ENCODE data around the gene F8A3.
"Not testable (repeated sequence)": the region's sequence is repeated elsewhere in the genome, so short reads cannot be mapped to it uniquely, and the experiment has no call there.

The F8A3 gene
- 0 reads per million in 2 donors for total RNA-seq

- not testable (repeated sequence) for DNase-seq
Observed at GRCh38 chrX:155458471-155458870, at the start of gene F8A3. Gene F8A3 (minus strand): TSS chrX:155458620. CDS start chrX:155458600, 20 bp downstream.

- DNase-seq = no peak
Observed at GRCh38 chrX:155505296-155505695, 46.9 kb upstream of the F8A3 start.

GRCh38 chrX:155495134-155495533, 36.7 kb upstream of the F8A3 start:
- not testable (repeated sequence) for DNase-seq

DNA sequence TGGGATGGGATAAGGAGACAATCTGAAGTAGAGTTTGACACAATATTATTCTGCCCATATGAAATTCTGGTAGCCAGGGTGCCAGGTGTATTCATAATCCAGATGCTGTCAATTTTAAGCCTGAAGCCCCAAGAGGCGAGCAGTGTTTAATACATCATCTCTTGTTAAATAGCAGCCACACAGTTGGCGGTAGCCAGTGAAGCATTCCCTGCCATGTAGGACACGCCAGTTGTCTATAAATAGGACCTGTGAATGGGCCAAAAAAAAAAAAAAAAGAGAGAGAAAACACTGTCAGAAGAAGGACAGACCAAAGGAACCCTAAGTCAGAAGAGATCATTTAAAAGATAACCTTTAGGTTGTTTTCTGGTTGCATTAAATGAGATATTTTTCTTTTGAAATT, 33.0 kb upstream of the F8A3 start:
- DNase-seq = not testable (repeated sequence)

DNA sequence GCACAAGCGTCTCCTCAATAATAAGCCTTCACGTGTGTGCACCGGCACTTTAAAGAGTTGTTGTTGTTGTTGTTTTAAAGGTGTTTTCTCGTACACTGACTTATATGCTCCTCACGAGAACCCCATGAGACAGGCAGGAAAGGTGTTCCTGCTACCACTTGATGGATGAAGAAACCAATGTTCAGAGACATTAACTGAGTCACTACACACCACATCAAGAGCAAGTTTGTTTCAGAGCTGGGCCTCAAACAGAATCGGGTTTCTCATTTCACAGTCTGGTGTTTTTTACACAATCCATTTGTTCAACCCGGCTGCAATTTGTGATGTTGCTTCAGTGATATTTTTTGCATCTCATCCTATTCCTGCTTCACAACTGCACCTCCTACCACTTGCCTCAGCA, 18.7 kb upstream of the F8A3 start:
- DNase-seq = not testable (repeated sequence)

DNA sequence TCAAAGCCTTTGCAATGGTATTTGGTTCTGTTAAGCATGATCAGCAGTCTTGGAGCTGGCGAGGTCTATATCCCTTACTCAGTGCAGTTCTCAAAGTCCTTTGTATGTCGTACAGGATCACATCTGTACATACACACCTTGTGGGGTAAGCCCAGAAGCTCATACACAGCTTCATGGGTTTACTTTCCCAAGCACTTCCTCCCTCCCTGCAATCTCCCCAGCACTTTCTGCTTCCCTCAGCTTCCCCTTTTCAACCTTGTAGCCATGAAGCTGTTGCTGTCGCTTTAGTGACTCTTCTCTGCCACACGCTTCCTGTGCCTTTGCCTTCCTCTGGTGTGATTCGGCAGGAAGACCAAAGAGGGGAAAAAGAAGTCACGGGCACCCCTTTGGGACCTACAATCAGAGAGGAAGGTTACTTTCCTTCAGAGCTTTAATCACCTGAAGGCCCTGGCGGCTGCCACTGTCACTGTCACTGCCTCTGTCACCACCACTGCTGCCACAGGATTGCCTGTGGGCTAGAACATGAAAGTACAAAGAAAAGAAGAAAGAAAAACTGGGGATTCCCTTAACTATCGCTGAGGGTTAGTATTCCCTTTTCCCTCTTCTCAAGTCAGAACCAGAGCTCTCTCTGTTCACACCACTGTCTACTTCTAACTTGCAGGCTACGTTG, 8.0 kb upstream of the F8A3 start:
- DNase-seq = not testable (repeated sequence)

DNA sequence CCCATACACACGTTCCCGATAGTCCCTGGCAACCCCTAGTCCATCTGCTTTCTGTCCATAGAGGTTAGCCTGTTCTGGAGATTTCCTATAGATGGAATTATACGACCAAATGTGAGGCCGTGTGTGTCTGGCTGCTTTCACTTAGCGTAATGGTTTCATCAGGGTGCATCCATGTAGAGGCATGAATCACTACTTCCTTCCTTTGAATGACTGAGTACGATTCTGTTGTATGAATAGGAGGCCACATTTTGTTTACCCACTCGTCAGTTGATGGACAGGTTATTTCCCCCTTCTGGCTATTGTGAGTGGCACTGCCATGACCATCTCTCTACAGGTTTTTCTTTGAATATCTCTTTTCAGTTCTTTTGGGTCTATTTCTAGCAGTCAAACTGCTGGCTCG, 2.1 kb upstream of the F8A3 start:
- not testable (repeated sequence) for DNase-seq

DNA sequence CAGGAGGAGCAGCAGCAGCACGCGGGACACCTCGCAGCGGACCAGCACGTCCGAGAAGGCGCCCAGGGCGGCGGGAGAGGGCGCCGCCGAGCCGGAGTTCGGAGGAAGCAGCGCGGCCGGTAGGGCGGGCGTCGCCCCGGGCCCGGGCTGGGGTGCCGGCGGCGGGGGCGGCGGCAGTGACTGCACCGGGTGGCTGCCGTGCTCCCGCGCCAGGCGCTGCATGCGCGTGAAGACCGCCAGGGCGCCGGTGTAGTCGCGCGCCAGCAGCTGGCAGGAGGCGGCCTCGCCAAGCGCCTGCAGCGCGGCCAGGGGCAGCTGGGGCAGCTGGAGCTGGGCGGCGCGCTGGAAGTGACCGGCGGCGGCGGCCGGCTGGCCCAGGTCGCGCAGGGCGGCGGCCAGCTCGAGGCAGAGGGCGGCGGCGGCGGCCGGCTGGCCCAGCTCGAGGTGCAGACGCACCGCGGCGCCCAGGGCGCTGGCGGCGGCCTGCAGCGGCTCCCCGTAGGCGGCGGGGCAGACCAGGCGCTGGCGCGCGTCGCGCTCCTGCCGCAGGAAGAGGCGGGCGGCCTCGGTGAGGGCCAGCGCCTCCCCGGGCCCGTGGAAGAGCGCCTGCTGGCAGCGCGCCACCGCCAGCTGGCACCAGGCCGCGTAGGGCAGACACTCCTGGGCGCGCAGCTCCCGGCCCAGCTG, 516 bp downstream of the F8A3 start:
- not testable (repeated sequence) for DNase-seq

DNA sequence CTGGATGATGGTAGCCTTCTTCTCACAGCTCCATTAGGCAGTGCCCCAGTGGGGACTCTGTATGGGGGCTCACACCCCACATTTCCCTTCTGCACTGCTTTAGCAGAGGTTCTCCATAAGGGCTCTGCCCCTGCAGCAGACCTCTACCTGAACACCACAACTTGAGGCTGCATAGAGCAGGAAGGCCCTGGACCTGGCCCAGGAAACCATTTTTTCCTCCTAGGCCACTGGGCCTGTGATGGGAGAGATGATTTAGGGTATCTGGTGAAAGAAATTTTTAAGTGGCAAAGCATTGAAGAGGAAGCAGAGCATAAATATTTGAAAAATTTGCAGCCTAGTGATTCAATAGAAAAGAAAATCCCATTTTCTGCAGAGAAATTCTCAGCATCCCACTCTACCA, 17.3 kb downstream of the F8A3 start:
- no peak for DNase-seq

DNA sequence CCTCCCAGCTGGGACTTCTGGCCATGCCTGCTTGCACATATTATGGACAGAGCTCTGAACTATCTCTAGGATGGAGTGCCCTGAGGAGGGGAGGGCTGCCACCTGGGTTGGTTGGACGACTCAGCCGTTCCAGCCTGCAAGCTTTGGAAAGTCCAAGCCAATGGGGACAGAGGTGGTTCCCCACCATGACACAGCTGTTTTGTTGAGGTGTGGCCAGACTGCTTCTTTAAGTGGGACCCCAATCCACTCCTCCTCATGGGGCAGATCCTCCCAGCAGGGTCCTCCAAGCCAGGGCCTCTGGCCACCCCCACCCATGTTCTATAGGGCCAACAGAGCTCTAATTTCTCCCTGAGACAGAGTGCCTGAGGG, 22.7 kb downstream of the F8A3 start:
- no peak for DNase-seq

DNA sequence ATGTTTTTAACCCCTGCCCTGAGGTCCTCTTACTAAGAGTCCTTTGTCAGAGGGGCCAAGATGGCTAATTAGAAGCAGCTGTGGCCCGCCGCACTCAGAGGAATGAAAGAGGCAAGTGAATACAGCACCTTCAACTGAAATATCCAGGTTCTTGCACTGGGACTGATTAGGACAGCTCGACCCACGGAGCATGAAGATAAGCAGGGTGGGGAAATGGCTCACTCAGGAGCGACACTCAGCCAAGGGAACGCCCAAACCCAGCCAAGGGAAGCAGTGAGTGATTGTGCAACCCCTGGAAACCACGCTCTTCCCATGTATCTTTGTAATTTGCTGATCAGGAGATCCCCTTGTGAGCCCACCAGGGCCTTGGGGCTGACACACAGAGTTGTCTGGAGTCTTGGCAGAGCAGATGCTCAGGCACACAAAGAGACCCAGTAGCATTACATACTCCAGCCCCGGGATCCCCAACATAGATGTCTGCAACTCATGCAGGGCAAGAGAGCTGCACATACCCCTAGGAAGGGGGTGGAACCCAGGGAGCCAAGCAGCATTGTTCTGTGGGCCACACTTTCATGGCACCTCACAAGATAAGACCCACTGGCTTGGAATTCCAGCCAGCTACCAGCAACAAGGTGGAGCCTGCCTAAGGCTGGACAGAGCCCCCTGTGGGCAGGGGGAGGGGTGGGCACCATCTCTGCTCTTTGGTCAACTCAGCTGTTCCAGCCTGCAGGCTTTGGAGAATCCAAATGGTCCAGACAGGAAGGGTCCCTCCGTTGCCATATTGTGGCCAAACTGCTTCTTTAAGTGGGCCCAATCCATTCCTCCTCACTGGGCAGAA, 23.3 kb downstream of the F8A3 start:
- DNase-seq = no peak

DNA sequence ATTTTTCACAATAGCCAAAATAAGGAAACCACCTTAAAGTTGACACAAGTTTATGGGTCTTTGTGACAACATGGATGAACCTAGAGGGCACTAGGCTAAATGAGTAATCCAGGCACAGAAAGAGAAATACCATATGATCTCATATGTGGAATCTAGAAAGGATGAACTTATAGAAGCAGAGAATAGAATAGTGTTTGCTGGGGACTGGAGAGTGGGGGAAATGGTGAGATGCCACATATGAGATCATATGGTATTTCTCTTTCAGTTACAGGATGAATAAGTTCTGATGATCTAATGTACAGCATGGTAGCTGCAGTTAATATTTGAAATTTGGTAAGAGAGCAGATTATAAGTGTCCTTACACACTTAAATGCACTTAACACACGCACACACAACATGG, 40.7 kb downstream of the F8A3 start:
- DNase-seq = no peak
